Heart right ventricle (tissue), 12 donors: ENCODE data around the gene UPK3BL1. TPM values are rescaled to one million over a fixed set of nuclear protein-coding genes. Genes with fewer than 3 reads are reported as not detected.

Experiments used
- polyA plus RNA-seq, 2 donors: library from polyadenylated mRNA; stranded (reverse); fragments of 200-250 nt; gene quantifications; one replicate each; pipeline ENCODE4 v1.2.3, GENCODE V29; 2013
- total RNA-seq, 10 donors: library from RNA; stranded (reverse); fragmentation: NEBNext Ultra II Directional in 3 of 10; extraction: Animal tissue kit (Norgen Biotek cat#: 25700) in 3 of 10; gene quantifications; one replicate each; pipeline versions ENCODE4 v1.2.1 to v1.2.4, GENCODE V29; 2021 to 2023
- donor health status: ischemic (EF 13 %, LVEDD 7.1; RV severe dilation, severe dysfunction).
- donor health status: healthy with polysubstance abuse.
- donor health status: DM: no; HTN: yes; CAD: no.
- donor health status: DM: no; HTN: no; CAD: no.
- donor health status: ischemic (EF 25% LVEDD 6.9; RV normal size, moderate dysfunction).
- donor health status: ischemic (EF 25% LVEDD 5.7; RV mildly dilated, moderate dysfunction).
- donor health status: healthy.
- donor health status: nonischemic (EF 11% LVEDD 7.7; RV severe dilation, severe dysfunction).
- donor health status: DM: yes; HTN: yes; CAD: no.
- donor health status: PGD.
- donor health status: ischemic (EF 29% LVEDD 5.4; RV normal size, mild dysfunction).
- donor health status: nonischemic (EF 23%, LVEDD 6.1; RV moderate dilation, normal function).

Gene UPK3BL1
- total and polyA plus RNA-seq, 12 donors, result 2.0 to 82.8 (median 10.7) TPM

Other genes starting within 250 kb of the UPK3BL1 start
- gene PRKRIP1, start 246.4 kb downstream of the UPK3BL1 start, total RNA-seq, result 10 to 100 TPM in 9 of 10 donors, 1 to 10 TPM in 1; 7.1 to 14.7 (median 11.3) TPM
- gene PRKRIP1, start 246.4 kb downstream of the UPK3BL1 start, polyA plus RNA-seq, result 10 to 100 TPM; 14.8 to 28.2 TPM
- 10 to 100 TPM in 1 of 10 donors, 1 to 10 TPM in 9; 1.7 to 11.6 (median 3.7) TPM for gene ORAI2, start 209.2 kb downstream of the UPK3BL1 start, total RNA-seq
- 1 to 10 TPM; 2.0 to 5.8 TPM for gene ORAI2, start 209.2 kb downstream of the UPK3BL1 start, polyA plus RNA-seq
- gene ALKBH4, start 177.9 kb downstream of the UPK3BL1 start, total RNA-seq, result 1 to 10 TPM; 4.4 to 8.6 (median 6.2) TPM
- gene ALKBH4, start 177.9 kb downstream of the UPK3BL1 start, polyA plus RNA-seq, result 1 to 10 TPM; 7.9 TPM
- 10 to 100 TPM in 4 of 10 donors, 1 to 10 TPM in 6; 8.1 to 12.2 (median 9.5) TPM for gene LRWD1, start 177.8 kb downstream of the UPK3BL1 start, total RNA-seq
- gene LRWD1, start 177.8 kb downstream of the UPK3BL1 start, polyA plus RNA-seq, result 10 to 100 TPM in 1 of 2 donors, 1 to 10 TPM in 1; 6.5 to 21.3 TPM
- 10 to 100 TPM; 40.1 to 74.1 (median 52.7) TPM for gene POLR2J, start 163.9 kb downstream of the UPK3BL1 start, total RNA-seq
- 100 to 1,000 TPM; 127 to 228 TPM for gene POLR2J, start 163.9 kb downstream of the UPK3BL1 start, polyA plus RNA-seq
- gene RASA4B, start 125.0 kb downstream of the UPK3BL1 start, total RNA-seq, result 10 to 100 TPM in 2 of 10 donors, 1 to 10 TPM in 8; 1.3 to 23.9 (median 4.2) TPM
- gene RASA4B, start 125.0 kb downstream of the UPK3BL1 start, polyA plus RNA-seq, result 1 to 10 TPM; 3.2 to 6.9 TPM
- 10 to 100 TPM in 1 of 10 donors, 1 to 10 TPM in 9; 1.5 to 16.7 (median 6.3) TPM for gene UPK3BL2, start 99.1 kb downstream of the UPK3BL1 start, total RNA-seq
- gene UPK3BL2, start 99.1 kb downstream of the UPK3BL1 start, polyA plus RNA-seq, result 10 to 100 TPM in 1 of 2 donors, 1 to 10 TPM in 1; 4.6 to 13.9 TPM
- under 1 TPM in 1 of 10 donors, not detected in 9; 0.31 TPM for gene SPDYE2, start 91.6 kb downstream of the UPK3BL1 start, total RNA-seq
- under 1 TPM in 1 of 2 donors, not detected in 1; 0.51 TPM for gene SPDYE2, start 91.6 kb downstream of the UPK3BL1 start, polyA plus RNA-seq
- gene POLR2J3, start 70.2 kb downstream of the UPK3BL1 start, total RNA-seq, result 10 to 100 TPM in 6 of 10 donors, 1 to 10 TPM in 4; 6.7 to 19.3 (median 12.1) TPM
- 100 to 1,000 TPM in 1 of 2 donors, 10 to 100 TPM in 1; 20.7 to 102 TPM for gene POLR2J3, start 70.2 kb downstream of the UPK3BL1 start, polyA plus RNA-seq
- 10 to 100 TPM in 6 of 10 donors, 1 to 10 TPM in 4; 8.3 to 76.1 (median 12.4) TPM for gene RASA4, start 26.0 kb downstream of the UPK3BL1 start, total RNA-seq
- gene RASA4, start 26.0 kb downstream of the UPK3BL1 start, polyA plus RNA-seq, result 10 to 100 TPM; 10.2 to 13.8 TPM
- not detected for gene SPDYE2B, start 7.5 kb upstream of the UPK3BL1 start, total RNA-seq
- not detected for gene SPDYE2B, start 7.5 kb upstream of the UPK3BL1 start, polyA plus RNA-seq
- 1 to 10 TPM; 2.2 to 4.3 (median 3.3) TPM for gene POLR2J2, start 28.9 kb upstream of the UPK3BL1 start, total RNA-seq
- 1 to 10 TPM in 1 of 2 donors, under 1 TPM in 1; 0.43 to 8.6 TPM for gene POLR2J2, start 28.9 kb upstream of the UPK3BL1 start, polyA plus RNA-seq
- 10 to 100 TPM in 2 of 10 donors, 1 to 10 TPM in 8; 4.8 to 12.4 (median 8.5) TPM for gene FAM185A, start 106.2 kb upstream of the UPK3BL1 start, total RNA-seq
- 1 to 10 TPM; 3.7 to 4.6 TPM for gene FAM185A, start 106.2 kb upstream of the UPK3BL1 start, polyA plus RNA-seq